ENCODE measurements around the gene PTPRU.

Gene PTPRU

GRCh38 chr1:29346576-29346975, 110.3 kb downstream of the PTPRU start:
- no peak for TF ChIP-seq CTCF (IDR thresholded peaks at IDR 0.05; ENCODE audit: low read depth, low read length, poor library complexity, severe bottlenecking)
- TF ChIP-seq EZH2phosphoT487 (IDR thresholded peaks at IDR 0.05; ENCODE audit: borderline replicate concordance, low read length): no peak

GRCh38 chr1:29349871-29350491, 113.7 kb downstream of the PTPRU start:
- TF ChIP-seq CTCF (IDR thresholded peaks at IDR 0.05; ENCODE audit: low read depth, low read length, poor library complexity, severe bottlenecking) (no peak), EZH2phosphoT487 (IDR thresholded peaks at IDR 0.05; ENCODE audit: borderline replicate concordance, low read length) (no peak)
- Histone ChIP-seq H3K9me3 (ENCODE audit: control insufficient read depth, insufficient read depth, low read length) (no peaks in the 10 kb centered on the region), H4K20me1 (ENCODE audit: control insufficient read depth, insufficient read depth, low read depth, low read length) (no peaks in the 10 kb centered on the region), H3K36me3 (ENCODE audit: control insufficient read depth, low read length) (no peaks in the 10 kb centered on the region), H3F3A (ENCODE audit: control insufficient read depth, insufficient read depth) (no peaks in the 10 kb centered on the region), H3K27ac (ENCODE audit: low read depth, low read length) (no peak overlapping the region), H3K27me3 (ENCODE audit: control insufficient read depth, low read length) (peaks cover 14% of the 10 kb centered on the region), H3K9me2 (replicated peaks; ENCODE audit: control insufficient read depth, low read length) (no peaks in the 10 kb centered on the region), H3K4me1 (ENCODE audit: control insufficient read depth, low read length) (no peaks in the 10 kb centered on the region), H3K79me2 (ENCODE audit: control insufficient read depth, low read length) (no peaks in the 10 kb centered on the region), H3K4me3 (ENCODE audit: low read length) (no peak overlapping the region), H3K4me2 (ENCODE audit: low read length) (no peak overlapping the region)

More at GRCh38 chr1:29346576-29346975, 110.3 kb downstream of the PTPRU start:
- H4K20me1 ChIP-seq (ENCODE audit: control insufficient read depth, insufficient read depth, low read depth, low read length): no peaks in the 10 kb centered on the region
- no peaks in the 10 kb centered on the region for H3K9me2 ChIP-seq (replicated peaks; ENCODE audit: control insufficient read depth, low read length)
- no peak overlapping the region for H3K4me3 ChIP-seq (ENCODE audit: low read length)
- H3K79me2 ChIP-seq (ENCODE audit: control insufficient read depth, low read length): no peaks in the 10 kb centered on the region
- H3K4me1 ChIP-seq (ENCODE audit: control insufficient read depth, low read length): no peaks in the 10 kb centered on the region
- H3K36me3 ChIP-seq (ENCODE audit: control insufficient read depth, low read length): no peaks in the 10 kb centered on the region
- H3K4me2 ChIP-seq (ENCODE audit: low read length): no peak overlapping the region
- H3K27ac ChIP-seq (ENCODE audit: low read depth, low read length): no peak overlapping the region
- no peaks in the 10 kb centered on the region for H3F3A ChIP-seq (ENCODE audit: control insufficient read depth, insufficient read depth)
- no peaks in the 10 kb centered on the region for H3K9me3 ChIP-seq (ENCODE audit: control insufficient read depth, insufficient read depth, low read length)
- H3K27me3 ChIP-seq (ENCODE audit: control insufficient read depth, low read length): peaks cover 18% of the 10 kb centered on the region

- H3K4me2 ChIP-seq (ENCODE audit: low read length): no peak overlapping the region
- no peak overlapping the region for H3K27ac ChIP-seq (ENCODE audit: low read depth, low read length)
- H3K79me2 ChIP-seq (ENCODE audit: control insufficient read depth, low read length): no peaks in the 10 kb centered on the region
- H3K9me2 ChIP-seq (replicated peaks; ENCODE audit: control insufficient read depth, low read length): no peaks in the 10 kb centered on the region
- H3K9me3 ChIP-seq (ENCODE audit: control insufficient read depth, insufficient read depth, low read length): no peaks in the 10 kb centered on the region
- peaks cover 11% of the 10 kb centered on the region for H3K27me3 ChIP-seq (ENCODE audit: control insufficient read depth, low read length)
- no peaks in the 10 kb centered on the region for H4K20me1 ChIP-seq (ENCODE audit: control insufficient read depth, insufficient read depth, low read depth, low read length)
- no peaks in the 10 kb centered on the region for H3K36me3 ChIP-seq (ENCODE audit: control insufficient read depth, low read length)
- H3F3A ChIP-seq (ENCODE audit: control insufficient read depth, insufficient read depth): no peaks in the 10 kb centered on the region
- TF ChIP-seq EZH2phosphoT487 (IDR thresholded peaks at IDR 0.05; ENCODE audit: borderline replicate concordance, low read length) (no peak), CTCF (IDR thresholded peaks at IDR 0.05; ENCODE audit: low read depth, low read length, poor library complexity, severe bottlenecking) (no peak)
- peaks cover 5% of the 10 kb centered on the region; the same call in 1 of the 2 replicates for H3K4me1 ChIP-seq (ENCODE audit: control insufficient read depth, low read length)
- H3K4me3 ChIP-seq (ENCODE audit: low read length): no peak overlapping the region
Observed at GRCh38 chr1:29352719-29353420, 116.5 kb downstream of the PTPRU start.
